NT2/D1 (cell line): Measurements from ENCODE around the gene PRPF40B.

Experiments
- SUZ12 ChIP-seq: IDR thresholded peaks from 2 replicates; pipeline ENCODE4 v1.6.1; 2011; ENCODE audit not compliant: insufficient read length, insufficient read depth; ENCODE audit errors: extremely low read depth
- YY1 ChIP-seq: IDR thresholded peaks from 2 replicates; pipeline ENCODE4 v1.6.1; 2011; ENCODE audit not compliant: insufficient read length, insufficient read depth

DNA sequence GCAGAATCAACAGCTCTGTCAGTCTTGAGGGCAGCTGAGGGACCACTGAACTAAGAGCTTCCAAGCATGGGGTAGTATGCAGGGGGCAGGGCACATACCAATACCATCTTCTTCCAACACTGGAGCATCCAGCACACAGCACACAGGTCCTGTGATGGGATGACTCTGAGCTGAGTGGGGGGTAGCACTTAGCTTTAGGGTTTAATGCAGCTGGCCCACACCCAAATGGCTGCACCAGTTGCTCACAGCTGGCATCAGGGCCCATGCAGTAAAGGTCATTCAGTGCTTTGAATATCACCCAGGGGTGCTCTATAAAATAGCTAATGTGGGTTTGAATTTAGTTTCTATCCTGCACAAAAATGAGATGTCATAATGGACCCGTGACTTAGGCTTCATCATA is 19.6 kb upstream of the PRPF40B start:
- TF ChIP-seq YY1: no peak
- no peak for TF ChIP-seq SUZ12
